Stimulated activated naive CD8-positive, alpha-beta T cell treated with anti-CD3 and anti-CD28 coated beads, Interleukin-15, Interleukin-2, amounts not matched to agents 100 U/mL and 50 U/mL, for 24 hours (primary cell): ENCODE results near the gene RHBDL3.
A peak's percentile ranks its signal among the peaks of the same experiment; 100 is the strongest.
"Not testable (repeated sequence)": the region's sequence is repeated elsewhere in the genome, so short reads cannot be mapped to it uniquely, and the experiment has no call there.

Experiments used
- ATAC-seq: fragments of 150-1000 bp; cut with Tn5 transposase; one replicate; pipeline ENCODE4 v1.10.0; 2021
- DNase-seq: peaks from one replicate; pipeline ENCODE4 v3.0.0; 2021

RHBDL3 gene

GRCh38 chr17:32292094-32292493 is 26.5 kb downstream of the RHBDL3 start:
- ATAC-seq (no peak), DNase-seq (no peak)

GRCh38 chr17:32297424-32297823 is 31.8 kb downstream of the RHBDL3 start:
- ATAC-seq (no peak), DNase-seq (no peak)

DNA sequence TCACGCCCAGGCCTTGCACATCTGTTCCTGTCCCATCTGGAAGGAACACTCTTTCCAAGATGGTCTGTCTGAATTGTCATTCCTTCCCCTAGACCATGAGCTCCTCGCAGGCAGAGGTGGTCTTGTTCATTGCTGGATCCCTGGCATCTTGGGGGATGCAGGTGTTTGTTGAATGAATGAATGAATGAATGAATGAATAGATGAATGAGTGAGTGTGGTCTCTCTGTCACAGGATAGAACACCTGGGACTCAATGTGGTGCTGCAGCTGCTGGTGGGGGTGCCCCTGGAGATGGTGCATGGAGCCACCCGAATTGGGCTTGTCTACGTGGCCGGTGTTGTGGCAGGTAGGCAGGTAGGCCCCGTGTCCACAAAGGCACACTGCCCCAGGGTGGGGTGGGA is 32.2 kb downstream of the RHBDL3 start:
- ATAC-seq (no peak), DNase-seq (no peak)

DNA sequence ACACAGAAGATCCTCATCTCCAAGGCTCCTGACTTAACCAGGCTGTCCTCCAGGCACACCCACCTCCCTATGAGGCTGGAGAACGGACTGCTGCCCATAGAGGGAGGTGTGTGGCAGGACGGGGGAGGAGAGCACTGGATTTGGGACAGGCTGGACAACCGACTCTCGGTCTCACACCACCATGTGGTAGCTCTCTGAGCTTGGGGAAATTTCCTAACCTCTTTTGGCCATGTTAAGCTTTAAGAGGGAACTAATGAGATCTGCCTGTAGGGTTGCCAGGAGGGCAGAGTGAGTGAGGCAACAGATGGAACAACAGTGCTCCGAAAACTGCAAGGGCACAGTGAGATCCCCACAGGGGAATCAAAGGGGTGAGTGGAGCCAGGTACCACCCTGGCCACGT is 32.7 kb downstream of the RHBDL3 start:
- DNase-seq (no peak), ATAC-seq (no peak)

DNA sequence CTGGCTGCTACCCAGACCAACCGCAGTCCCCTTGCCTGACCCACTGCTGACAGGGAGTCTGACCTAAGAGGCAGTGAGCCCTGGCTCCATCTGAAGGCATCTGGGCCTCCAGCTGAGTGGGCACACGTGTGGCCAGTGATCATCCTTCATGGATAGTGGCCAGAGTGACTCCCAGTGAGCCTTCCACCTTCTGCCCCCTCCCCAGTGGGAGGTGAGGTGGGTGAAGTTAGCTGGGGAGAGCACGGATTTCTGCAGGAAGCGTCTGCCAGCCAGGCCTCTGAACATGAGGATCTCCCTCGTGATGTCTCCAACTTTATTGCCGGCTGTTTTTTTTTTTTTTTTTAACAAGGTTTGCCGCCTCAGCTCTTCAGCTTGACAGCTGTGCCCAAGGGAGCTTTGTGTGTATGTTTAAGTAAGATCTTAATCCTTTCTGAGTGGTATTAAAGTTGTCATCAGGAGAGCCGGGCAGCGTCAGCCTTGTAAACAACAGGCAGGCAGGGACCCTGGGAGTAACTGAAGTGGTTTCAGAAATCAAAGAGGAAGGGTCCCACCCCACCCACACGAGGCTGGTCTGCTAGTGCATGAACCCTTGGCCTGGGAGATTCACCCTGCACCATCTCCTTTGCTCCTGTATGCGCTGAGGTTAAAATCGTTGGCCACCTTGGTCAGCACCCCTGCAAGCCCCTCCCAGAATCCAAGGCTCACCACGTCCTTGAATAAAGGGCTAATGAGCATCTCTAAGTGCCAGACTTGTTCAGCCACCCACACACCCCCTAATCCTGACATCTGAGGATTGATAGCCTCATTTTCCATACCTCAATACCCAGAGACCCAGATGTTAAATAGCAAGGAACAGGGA is 33.3 kb downstream of the RHBDL3 start:
- DNase-seq (no peak), ATAC-seq (no peak)

GRCh38 chr17:32299580-32300164 is 34.0 kb downstream of the RHBDL3 start:
- no peak for ATAC-seq

GRCh38 chr17:32302037-32302436 is 36.4 kb downstream of the RHBDL3 start:
- ATAC-seq: no peak
- DNase-seq: no peak

More at GRCh38 chr17:32299580-32300164, 34.0 kb downstream of the RHBDL3 start:
- DNase-seq: no peak

DNA sequence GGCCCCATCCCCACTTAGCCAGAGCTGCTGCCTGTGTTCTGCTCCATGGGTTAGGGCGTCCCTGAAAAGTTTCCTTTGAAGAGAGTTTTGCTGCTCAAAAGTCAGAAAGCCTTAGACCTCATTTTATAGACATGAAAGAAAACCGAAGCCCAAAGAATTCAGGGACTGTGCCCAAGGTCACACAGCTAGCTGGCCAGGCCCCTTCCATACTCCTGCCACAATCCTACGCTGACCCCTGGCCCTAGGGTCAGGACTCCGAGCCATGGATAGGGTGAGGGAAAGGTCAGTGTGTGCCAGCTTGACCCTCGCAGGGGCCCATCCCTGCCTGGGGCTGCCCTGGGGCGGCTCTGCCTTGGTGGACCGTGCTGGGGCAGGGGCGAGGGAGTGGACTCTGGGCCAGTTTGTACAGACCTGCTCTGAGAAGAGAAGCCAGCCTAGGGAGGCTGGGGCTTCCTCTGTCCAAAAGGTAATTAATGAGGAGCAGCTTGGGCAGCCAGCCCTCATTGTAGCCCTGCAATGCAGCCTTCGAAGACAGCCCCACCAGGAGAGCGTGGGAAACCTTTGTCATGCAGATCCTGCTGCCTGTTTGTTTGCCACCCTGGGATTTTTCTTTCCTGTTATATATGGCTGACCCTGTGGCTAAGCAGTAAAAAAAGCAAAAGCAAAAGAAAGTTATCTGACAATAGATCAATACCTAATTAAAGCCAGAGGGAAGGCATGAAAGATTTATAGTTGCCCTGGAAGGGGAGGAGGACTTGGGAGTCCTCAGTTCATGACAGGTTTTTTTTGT is 37.4 kb downstream of the RHBDL3 start:
- ATAC-seq: no peak

GRCh38 chr17:32303781-32304288 is 38.2 kb downstream of the RHBDL3 start:
- ATAC-seq: no peak
- no peak for DNase-seq

More for the DNA sequence above, 37.4 kb downstream of the RHBDL3 start:
- no peak for DNase-seq

GRCh38 chr17:32305049-32305448 is 39.4 kb downstream of the RHBDL3 start:
- DNase-seq (no peak), ATAC-seq (no peak)

DNA sequence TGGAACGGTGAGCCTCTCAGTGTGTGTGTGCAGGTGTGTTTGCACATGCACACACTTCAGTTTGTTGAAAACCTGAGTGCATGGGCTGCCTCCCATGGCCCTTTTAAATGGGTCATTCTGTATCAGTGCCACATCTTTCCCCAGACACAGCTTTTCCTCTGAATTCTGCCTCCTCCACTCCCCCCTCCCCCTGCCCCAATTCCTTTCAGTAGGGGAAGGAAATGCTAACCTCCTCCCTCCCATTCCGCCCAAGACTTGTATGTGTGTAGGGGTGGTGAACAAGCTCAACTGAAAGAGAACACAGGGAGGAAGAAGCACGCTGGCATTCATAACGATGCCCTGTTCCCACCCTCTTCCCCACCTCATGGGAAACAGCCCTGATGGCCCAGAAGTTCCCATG is 42.0 kb downstream of the RHBDL3 start:
- DNase-seq (no peak), ATAC-seq (no peak)

DNA sequence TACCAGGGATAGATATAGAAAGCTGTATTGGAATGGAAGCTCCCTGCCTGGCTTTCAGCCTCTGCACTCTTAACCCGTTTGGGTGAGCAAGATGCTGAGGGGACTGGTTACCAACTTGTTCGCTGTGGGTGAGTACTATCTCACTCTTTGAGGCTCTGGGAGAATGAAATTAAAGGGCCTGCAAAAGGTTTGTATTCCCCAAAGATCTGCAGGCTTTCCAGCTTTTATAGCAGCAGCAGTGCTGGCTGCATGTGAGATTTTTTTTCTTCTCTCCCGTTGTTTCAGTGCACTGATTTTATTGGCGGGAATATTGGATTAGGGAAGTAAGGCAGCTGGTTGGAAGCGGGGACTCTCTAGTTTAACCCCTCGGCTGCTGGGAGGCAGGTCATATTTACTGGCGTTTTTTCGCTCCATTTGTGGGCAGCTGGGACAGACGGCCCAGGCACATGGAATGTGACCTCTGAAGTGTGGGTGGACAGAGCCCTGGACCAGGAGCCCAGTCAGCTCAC is 45.5 kb downstream of the RHBDL3 start:
- ATAC-seq (no peak), DNase-seq (no peak)

DNA sequence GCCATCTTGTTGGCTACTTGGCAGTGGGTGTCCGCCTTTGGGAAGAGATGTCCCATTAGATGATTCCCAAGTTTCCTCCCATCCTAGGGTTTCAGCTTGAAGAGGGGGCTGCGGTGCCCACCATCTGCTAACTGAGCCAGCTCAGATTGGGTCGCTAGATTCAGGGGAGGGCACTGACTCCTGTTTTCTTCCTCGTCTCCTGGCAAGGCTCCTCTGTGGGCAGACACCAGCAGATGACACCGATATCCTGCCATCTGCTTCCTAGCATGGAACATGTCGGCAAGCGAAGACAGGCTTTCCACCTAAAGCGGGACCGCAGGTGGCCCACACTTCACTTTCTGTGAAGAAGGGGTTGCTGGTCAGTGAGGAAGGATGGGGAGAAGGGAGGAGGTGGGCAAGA is 49.0 kb downstream of the RHBDL3 start:
- ATAC-seq (no peak), DNase-seq (no peak)

DNA sequence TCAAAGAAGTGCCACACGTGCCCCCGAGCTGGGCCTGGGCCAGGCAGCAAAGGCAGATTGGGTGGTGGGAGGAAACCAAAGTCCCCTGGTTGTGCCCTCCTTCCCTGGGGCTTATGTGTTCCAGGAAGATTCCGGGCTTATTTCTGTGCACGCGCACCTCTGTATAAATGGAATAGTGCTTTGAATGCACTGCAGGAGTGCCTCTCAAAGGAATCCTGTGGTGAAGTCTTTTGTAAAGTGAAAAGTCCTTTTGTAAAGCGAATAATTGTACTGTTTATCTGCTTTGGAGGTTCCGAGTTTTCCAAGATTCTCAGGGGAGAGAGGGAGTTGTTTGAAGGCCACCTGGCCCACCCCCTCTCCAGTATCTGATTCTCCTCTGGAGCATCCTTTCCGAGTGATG is 49.5 kb downstream of the RHBDL3 start:
- no peak for ATAC-seq

GRCh38 chr17:32316653-32317052 is 51.0 kb downstream of the RHBDL3 start:
- DNase-seq, ATAC-seq: not testable (repeated sequence)

More for the DNA sequence above, 49.5 kb downstream of the RHBDL3 start:
- no peak for DNase-seq

DNA sequence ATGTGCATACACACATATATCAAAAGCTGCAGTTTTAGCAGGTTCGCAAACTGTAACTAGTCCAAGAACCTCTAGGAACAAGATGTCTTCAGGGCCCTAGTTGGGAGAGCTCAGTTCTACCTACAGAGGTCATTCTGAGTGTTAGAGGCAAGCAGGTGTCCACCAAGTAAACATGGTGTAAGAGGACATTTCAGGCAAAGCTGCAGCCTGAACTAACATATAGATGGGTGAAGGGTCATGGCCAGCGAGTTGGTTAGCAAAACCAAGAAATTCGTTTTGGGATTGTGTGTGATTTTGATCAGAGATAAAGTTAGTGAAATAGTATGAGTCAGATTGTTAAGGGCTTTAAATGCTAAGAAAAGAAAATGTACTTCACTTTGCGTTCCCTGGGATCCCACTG is 51.7 kb downstream of the RHBDL3 start:
- ATAC-seq: no peak
- DNase-seq: no peak

DNA sequence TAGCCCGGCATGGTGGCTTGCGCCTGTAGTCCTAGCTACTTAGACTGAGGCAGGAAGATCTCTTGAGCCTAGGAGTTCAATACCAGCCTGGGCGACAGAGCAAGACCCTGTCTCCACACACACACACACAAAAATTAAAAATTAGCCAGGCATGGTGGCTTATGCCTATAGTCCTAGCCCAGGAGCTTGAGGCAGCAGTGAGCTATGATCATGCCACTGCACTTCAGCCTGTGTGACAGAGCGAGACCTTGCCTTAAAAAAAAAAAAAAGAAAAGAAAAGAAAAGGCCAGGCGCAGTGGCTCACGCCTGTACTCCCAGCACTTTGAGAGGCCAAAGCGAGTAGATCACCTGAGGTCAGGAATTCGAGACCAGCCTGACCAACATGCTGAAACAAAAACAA is 52.4 kb downstream of the RHBDL3 start:
- ATAC-seq: no peak
- no peak for DNase-seq

DNA sequence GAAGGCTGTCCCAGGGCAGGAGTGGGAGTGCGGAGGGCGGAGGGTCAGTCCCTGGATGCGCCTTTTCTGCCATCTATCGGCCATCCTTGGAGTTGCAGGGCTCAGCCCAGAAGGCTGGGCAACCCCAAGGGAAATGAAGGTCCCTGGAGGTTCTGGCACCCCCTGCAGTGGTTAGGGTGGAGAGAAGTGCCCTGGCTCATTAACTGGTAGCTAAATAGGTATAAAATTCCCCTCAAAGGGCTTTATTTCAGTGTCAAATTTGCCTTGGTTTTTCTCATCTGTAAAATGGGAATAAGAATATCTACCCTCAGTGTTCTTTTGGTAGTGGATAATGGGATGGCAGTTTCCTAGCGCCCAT is 53.9 kb downstream of the RHBDL3 start:
- ATAC-seq: peak; percentile 87
- DNase-seq: peak; percentile 88

GRCh38 chr17:32320080-32320479 is 54.4 kb downstream of the RHBDL3 start:
- ATAC-seq, DNase-seq: not testable (repeated sequence)

DNA sequence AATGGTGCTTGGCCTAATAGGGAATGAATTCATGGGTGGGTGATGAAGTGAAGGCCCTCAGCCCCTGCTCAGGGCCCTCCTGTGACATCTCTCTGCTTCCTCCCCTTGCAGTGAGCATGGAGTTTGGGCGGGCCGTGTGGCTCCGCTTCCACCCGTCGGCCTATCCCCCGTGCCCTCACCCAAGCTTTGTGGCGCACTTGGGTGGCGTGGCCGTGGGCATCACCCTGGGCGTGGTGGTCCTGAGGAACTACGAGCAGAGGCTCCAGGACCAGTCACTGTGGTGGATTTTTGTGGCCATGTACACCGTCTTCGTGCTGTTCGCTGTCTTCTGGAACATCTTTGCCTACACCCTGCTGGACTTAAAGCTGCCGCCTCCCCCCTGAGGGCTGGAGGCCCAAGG is 55.2 kb downstream of the RHBDL3 start:
- DNase-seq (no peak), ATAC-seq (no peak)

- no peak for DNase-seq
- no peak for ATAC-seq
These were observed 57.4 kb downstream of the RHBDL3 start for GRCh38 chr17:32323046-32323445.

DNA sequence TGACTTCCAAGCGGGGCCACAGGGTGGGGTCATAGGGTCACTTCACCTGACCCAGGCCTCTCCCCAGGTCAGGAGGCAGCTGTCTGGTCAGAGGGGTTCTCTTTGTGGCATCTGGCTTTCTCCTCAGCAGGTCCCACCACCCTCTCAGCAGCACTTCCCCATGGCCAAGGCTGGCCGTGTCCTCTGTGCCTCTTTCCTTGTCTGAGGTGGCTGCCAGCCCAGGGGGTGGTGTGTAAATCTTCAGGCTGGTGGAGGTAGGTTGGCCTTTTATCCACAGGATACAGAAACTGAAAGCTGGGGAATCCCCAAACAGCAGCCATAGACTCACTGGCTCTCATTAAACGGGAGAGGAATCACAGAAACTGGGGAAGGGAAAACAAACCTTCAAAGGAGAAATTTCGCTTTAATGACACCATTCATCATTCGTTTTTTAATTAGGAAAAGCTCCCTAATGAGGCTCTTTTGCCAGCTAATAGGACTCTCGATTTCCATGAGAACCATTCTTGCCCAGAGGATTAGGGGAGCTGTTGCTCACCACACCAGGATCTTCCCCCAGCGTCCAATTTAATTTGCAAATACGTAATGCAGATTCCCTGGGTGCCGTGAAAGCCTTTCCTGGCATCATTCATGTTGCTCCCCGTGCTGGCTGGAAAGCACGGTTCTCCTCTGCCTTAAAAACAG is 58.3 kb downstream of the RHBDL3 start:
- peak; percentile 74 for ATAC-seq
- peak; percentile 53 for DNase-seq
